ENCODE measurements around the gene VDR.

Gene VDR
- 0.97 to 11.0 reads per million in 2 donors for total RNA-seq

- DNase-seq: peak; percentile 61
Measured at GRCh38 chr12:47904713-47905709, at the start of gene VDR. VDR (minus strand) TSS chr12:47904994; CDS start chr12:47879113, 25,881 bp downstream.

- no peak for DNase-seq
Measured at GRCh38 chr12:47954058-47954457, 49.3 kb upstream of the VDR start.

- DNase-seq: no peak
Measured at GRCh38 chr12:47950856-47951468, 46.2 kb upstream of the VDR start.

- peak; percentile 52 for DNase-seq
Measured at GRCh38 chr12:47949441-47950341, 44.9 kb upstream of the VDR start.

- no peak for DNase-seq
Measured at GRCh38 chr12:47947341-47947740, 42.5 kb upstream of the VDR start.

DNA sequence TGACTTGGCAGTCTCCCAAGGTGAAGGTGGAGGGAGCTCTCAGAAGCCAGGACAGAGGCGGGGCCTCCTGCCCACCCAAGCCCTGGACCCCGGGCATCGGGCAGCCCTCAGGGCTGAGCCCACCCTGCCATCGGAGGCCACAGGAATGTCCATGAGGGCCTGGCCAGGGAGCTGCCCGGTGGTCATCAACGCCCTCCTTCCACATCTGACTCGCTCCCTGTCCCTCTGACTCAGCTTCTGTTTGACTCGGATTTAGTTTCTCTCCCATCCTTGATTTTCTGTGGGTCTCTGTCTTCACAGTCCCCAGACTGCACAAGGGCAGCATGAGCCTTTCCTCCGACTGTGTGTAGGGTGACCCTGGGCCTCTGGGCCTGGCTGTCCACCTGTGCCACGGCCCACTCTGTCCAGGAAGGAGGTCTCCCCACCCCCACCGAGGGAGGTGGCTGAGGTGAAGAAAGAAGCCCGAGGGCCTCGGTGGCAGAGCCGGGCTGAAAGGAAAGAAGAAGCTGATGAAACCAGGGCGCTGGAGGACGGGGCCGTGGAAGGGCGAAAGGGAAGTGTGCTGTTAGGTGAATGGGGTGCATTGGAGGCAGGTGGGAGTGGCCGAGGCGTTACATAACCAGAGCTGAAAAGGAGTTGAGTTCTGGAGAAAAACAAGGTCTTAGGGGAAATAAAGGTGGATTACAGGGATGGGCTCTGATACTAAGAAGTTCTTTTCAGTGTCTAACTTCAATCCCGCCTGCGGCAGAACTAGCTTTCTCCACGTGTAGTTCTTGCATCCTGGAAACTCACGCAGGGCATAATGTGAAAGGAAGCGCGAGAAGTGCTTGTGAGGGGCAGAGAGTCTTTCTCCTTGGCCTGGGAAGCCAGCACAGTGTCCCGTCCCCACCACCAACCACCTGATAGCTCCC, 41.9 kb upstream of the VDR start:
- DNase-seq: no peak

DNA sequence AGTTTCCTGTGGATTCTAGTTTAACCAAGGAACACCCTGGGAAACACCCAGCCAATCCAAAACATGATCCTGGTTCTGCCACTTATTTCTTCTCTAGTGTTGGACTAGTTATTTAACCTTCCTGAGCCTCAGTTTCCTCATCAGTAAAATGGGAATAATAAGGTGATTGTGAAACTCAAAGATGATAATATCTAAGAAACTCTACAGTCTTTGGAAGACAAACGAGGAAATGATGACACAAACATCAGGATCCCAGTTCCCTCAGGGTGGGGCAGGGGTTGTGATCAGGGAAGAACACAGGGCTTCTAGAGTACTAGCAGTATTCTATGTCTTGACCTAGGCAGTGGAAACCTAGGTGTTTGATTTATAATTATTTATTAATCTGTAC, 40.5 kb upstream of the VDR start:
- DNase-seq: no peak

GRCh38 chr12:47944685-47945340, 40.0 kb upstream of the VDR start:
- no peak for DNase-seq

GRCh38 chr12:47943623-47944340, 39.0 kb upstream of the VDR start:
- no peak for DNase-seq

- DNase-seq: no peak
Measured at GRCh38 chr12:47942614-47943225, 37.9 kb upstream of the VDR start.

GRCh38 chr12:47941871-47942613, 37.2 kb upstream of the VDR start:
- DNase-seq: peak; percentile 34

DNA sequence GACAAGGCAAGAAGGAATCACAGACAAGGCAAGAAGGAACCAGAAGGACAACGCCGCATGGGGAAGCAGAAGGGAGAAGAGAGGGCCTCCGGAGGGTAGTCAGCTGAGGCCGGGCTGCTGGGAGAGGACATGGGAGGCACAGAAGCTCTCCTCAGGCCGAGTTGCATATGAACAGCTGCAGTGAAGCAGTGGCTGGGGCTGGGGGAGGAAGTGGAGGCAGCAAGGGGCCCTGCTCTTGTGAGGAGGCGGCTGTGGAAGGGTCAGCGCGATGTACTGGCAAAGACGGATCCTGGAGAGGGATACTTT, 36.6 kb upstream of the VDR start:
- no peak for DNase-seq

DNA sequence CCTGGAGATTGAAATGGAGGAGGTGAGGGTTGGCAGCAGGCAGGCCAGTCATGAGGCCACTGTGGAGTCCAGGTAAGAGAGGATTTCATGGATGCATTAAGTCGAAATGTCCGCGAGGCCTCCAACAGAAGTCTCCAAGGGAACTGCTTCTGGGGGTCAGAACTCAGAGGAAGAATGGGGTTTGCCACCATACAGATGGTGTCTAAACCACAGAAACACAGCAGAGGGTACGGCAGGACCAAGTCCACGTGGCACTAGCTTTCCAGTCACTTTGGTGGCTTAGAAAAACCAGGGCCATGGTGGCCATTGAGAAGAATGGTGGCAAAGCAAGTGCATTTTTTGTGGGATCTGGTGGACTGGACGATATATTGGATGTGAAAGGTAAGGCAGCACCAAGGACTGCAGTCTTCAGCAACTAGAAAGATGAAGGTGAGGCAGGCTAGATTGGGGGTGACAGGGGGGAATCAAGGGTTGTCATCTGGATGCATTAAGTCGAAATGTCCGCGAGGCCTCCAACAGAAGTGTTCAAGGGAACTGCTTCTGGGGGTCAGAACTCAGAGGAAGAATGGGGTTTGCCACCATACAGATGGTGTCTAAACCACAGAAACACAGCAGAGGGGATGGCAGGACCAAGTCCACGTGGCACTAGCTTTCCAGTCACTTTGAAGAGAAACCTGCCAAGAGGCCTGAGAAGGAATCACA, 36.1 kb upstream of the VDR start:
- DNase-seq: no peak

DNA sequence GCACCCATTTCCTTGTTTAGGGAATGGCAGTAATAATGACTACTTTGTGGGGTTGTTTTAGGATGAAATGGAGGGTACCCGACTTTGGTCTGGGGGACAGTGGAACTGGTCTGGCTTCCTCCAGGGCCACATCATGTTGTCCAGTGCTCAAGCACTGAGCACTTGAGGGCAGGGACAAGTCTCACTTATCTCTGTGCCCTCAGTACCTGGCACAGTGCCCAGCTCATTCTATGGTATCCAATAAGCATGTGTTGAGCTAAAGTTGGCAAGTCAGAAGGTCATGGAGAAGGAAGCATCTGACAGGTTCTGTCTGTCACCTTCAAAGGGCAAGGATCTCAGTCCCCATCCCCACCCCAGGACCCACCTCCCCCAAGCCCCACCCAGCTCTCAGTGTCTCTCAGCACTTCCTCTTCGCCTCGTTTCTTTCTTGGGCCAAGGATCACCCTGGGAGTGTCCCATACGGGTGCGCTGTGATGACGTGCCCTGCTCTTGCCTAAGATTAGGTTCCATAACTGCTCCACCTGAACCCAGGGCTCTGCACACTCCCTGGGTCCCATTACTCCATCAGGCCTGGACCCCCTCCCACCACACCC, 34.3 kb upstream of the VDR start:
- DNase-seq: no peak

- no peak for DNase-seq
Measured at GRCh38 chr12:47938594-47938993, 33.8 kb upstream of the VDR start.

DNA sequence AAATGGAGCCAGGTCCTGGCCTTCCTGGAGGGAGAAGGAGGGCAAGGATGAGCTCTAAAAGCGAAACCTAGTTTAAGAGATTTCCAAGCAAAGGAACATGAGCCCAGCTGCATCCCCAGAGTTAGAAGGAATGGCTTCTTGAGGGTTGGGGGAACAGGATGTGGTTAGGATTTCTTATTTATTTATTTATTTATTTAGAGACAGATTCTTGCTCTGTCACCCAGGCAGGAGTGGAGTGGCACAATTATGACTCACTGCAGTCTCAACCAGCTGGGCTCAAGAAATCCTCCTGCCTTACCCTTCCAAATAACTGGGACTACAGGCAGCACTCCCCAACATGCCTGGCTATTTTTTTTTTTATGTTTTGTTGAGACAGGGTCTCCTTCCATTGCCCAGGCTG, 33.3 kb upstream of the VDR start:
- no peak for DNase-seq

GRCh38 chr12:47935184-47935583, 30.4 kb upstream of the VDR start:
- no peak for DNase-seq

DNA sequence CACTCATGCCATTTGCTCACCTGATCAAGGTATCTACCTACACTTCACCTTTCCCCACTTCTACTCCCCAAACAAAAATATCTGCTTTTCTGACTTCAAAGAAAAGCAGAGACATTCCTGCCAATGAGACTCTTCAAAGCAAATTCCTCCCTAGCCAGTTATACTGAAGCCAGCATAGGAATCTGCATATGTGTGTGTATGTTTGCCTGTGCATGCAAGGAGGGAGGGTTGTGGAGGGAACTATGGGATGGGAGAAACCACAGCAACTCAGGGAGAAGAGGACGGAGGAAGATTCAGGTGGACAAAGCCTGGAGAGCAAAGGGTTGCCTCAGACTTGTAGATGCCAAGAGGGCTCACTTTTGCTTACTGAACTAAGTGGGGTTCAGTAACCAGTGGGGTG, 26.4 kb upstream of the VDR start:
- DNase-seq: no peak

DNA sequence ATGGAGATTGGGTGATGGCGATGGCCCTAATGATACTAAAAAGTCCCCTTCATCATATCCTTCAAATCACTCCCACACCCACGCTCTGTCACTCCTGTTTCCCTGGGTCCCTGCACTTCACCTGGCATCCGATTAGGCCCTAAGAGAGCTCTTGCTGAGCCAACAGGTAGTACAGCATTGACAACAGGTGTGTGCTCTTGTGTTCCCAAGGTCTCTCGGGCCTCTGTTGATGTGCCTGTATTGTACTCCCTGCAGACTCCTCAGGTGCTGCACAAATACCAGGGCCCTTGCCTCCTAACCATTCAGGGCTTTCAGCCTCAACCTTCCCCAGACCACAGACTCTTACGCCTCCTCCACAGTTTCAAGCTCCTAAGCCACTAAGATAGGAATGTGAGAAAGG, 25.8 kb upstream of the VDR start:
- DNase-seq: no peak
